Neural crest cell (in vitro differentiated cells): Measurements from ENCODE around the gene NNT. TPM values are rescaled to one million over a fixed set of nuclear protein-coding genes. Genes with fewer than 3 reads are reported as not detected.

Source experiments
- DNase-seq: peaks from one replicate; pipeline ENCODE4 v3.0.0; 2021; ENCODE audit warnings: low read depth, mixed read lengths, low spot score
- H3K27ac Mint-ChIP-seq: one replicate; pipeline ENCODE4 v1.8.0; 2021; ENCODE audit warnings: mild to moderate bottlenecking, mixed read lengths; ENCODE audit not compliant: unreplicated experiment
- H3K27me3 Mint-ChIP-seq: 2 replicates; pipeline ENCODE4 v1.8.0; 2021; ENCODE audit warnings: low read depth, mild to moderate bottlenecking, mixed read lengths
- H3K36me3 Mint-ChIP-seq: 2 replicates; pipeline ENCODE4 v1.8.0; 2021; ENCODE audit warnings: low read depth, mild to moderate bottlenecking, mixed read lengths
- H3K4me1 Mint-ChIP-seq: 2 replicates; pipeline ENCODE4 v1.8.0; 2021; ENCODE audit warnings: mixed read lengths
- H3K4me3 Mint-ChIP-seq: one replicate; pipeline ENCODE4 v1.8.0; 2021; ENCODE audit warnings: mild to moderate bottlenecking, mixed read lengths
- H3K9me3 Mint-ChIP-seq: 2 replicates; pipeline ENCODE4 v1.8.0; 2021; ENCODE audit warnings: mixed read lengths
- total RNA-seq: library from RNA; stranded (reverse); gene quantifications from 2 replicates; pipeline ENCODE4 v1.2.1, GENCODE V29; 2021
- TF ChIP-seq, protein P1 (sequence below): fragments of 200-600 bp; sonication (generic); conservative IDR thresholded peaks from 2 replicates; pipeline ENCODE4 v1.5.0; 2021; ENCODE audit warnings: antibody characterized with exemption, mild to moderate bottlenecking

NNT gene
- total RNA-seq, 1 donor from 2014 or later = 72.7 TPM

DNA sequence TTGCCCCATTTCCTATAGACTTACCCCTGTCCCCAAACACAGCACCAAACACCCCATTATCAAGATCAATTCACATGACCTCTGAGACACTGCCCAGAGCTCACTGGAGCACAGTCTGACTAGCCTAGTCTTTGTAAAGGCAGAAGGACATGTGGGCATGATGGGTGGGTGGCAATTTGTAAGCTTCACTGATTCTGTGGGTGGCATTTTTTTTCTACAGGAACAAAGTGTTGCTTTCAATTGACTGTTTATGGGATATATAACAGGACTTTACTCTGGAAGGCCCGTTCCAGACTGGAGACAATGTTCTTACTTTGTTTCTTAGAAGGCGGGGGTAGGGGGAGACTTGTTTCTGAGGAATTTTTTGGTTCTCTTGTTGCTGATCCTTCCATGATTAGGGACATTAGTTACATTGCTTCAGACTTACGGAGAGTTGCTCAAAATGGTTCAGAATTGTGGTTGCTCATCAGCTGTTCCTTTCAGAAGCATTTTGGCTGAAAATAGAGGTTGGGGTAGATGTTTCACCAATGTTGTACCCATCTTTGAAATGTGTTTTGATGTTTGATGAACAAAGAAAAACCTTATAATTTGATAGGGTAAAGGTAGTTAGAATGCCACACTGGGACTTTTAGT is 20.2 kb downstream of the NNT start:
- H3K27ac Mint-ChIP-seq = peak overlapping the region; percentile 54
- no peak overlapping the region for H3K4me3 Mint-ChIP-seq

DNA sequence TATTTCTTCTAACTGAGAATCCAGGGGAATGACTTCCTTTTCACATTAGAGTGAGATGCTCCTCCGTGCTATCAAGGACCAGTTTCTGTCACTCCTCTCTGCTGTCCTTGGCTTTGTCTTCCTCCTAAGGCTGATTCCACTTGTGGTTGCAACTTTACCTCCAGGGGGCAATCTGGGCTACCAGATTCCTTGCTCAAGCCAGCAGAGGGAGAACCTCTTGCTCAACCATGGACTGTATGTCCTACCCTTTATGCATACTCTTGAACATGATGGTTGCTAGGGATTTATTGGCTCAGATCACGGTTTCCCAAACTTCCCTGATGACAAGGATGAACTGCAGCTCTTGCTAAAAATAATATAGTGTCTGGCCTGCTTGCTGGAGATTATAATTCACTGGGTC is 24.0 kb downstream of the NNT start:
- peak; percentile 9 for DNase-seq

More for the DNA sequence above, 20.2 kb downstream of the NNT start:
- peaks cover 28% of the 10 kb centered on the region for H3K4me1 Mint-ChIP-seq
- H3K27me3 Mint-ChIP-seq = no peaks in the 10 kb centered on the region
- DNase-seq = no peak
- peaks cover 22% of the 10 kb centered on the region for H3K36me3 Mint-ChIP-seq
- TF ChIP-seq, protein P1, sequence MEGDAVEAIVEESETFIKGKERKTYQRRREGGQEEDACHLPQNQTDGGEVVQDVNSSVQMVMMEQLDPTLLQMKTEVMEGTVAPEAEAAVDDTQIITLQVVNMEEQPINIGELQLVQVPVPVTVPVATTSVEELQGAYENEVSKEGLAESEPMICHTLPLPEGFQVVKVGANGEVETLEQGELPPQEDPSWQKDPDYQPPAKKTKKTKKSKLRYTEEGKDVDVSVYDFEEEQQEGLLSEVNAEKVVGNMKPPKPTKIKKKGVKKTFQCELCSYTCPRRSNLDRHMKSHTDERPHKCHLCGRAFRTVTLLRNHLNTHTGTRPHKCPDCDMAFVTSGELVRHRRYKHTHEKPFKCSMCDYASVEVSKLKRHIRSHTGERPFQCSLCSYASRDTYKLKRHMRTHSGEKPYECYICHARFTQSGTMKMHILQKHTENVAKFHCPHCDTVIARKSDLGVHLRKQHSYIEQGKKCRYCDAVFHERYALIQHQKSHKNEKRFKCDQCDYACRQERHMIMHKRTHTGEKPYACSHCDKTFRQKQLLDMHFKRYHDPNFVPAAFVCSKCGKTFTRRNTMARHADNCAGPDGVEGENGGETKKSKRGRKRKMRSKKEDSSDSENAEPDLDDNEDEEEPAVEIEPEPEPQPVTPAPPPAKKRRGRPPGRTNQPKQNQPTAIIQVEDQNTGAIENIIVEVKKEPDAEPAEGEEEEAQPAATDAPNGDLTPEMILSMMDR = no peak
- H3K9me3 Mint-ChIP-seq = peaks cover 4% of the 10 kb centered on the region

DNA sequence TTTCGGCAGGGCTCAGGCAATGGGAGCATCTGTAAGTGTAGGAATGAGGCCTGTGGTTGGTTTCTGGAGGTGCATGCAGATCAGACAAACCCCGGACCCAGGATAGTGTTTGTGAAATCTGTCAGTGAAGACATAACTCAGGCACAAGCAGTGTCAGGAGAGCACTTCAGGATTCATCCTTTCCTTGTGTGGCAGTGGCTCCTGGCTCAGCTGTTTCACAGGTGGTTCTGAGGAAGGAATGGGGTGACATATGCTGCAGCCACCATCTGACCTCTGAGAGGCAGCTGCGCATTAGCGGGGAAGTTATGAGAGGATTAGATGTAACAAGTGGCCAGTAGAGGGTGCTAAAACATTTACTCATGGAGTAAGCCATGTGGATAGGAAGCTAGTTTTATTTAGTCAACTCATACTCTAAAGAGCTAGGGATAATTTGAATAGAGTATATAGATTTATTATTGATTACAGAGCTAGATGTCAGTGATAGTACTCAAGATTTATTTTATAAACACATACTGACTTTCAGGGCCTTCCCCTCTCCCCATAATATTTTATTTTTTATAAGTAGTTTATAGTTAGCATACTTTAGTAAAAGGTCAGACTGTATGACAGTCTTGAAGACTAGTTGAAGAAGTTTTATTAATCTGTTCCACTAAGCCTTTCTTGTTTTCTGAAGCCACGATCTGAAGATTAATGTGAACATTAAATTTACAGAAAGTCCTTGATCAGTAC is 28.4 kb downstream of the NNT start:
- no peak overlapping the region for H3K4me3 Mint-ChIP-seq
- no peaks in the 10 kb centered on the region for H3K9me3 Mint-ChIP-seq
- H3K27me3 Mint-ChIP-seq = no peaks in the 10 kb centered on the region
- H3K4me1 Mint-ChIP-seq = peaks cover 7% of the 10 kb centered on the region
- peak; percentile 44 for DNase-seq
- TF ChIP-seq, protein P1 = peak; percentile 77
- peaks cover 17% of the 10 kb centered on the region for H3K36me3 Mint-ChIP-seq
- no peak overlapping the region for H3K27ac Mint-ChIP-seq

More for the DNA sequence above, 24.0 kb downstream of the NNT start:
- no peak overlapping the region for H3K4me3 Mint-ChIP-seq
- H3K9me3 Mint-ChIP-seq = peaks cover under 1% of the 10 kb centered on the region
- no peaks in the 10 kb centered on the region for H3K27me3 Mint-ChIP-seq
- H3K27ac Mint-ChIP-seq = no peak overlapping the region
- TF ChIP-seq, protein P1 = peak; percentile 52
- peaks cover 28% of the 10 kb centered on the region for H3K4me1 Mint-ChIP-seq
- peaks cover 11% of the 10 kb centered on the region for H3K36me3 Mint-ChIP-seq

DNA sequence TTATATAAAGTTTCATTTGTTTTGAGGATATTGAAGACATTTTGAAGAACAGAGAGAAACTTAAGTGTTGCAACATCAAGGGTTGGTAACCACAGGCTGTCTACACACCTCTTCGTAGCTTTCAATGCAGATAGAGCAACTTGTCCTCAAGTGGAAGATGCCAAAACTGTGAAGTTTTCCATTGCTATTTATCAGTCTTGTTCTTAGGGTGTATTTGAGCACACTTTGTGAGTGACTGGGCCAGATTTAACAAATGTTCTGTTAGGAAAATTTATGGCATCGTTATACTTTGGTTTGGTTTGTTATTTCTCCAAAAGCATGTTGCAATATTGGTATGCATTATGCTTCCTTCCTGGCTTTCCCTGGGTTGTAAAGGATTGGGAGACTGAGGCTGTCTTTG is 31.6 kb downstream of the NNT start:
- H3K27ac Mint-ChIP-seq = no peak overlapping the region
- H3K4me3 Mint-ChIP-seq = no peak overlapping the region
- no peaks in the 10 kb centered on the region for H3K9me3 Mint-ChIP-seq

DNA sequence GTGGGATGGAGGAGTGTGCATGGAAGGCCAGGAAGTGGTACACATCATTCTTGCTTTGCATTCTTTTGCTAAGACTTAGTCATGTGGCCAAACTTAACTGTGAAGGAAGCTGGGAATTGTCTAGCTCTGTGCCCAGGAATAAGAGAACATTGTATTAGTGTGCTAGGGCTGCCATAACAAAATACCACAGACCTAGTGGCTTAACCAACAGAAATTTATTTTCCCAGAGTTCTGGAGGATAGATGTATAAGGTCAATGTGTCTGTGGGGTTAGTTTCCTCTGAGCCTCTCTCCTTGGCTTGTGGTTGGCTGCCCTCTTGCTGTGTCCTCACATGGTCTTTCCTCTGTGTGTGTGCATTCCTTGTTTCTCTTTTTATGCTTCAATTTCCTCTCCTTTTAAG is 32.4 kb downstream of the NNT start:
- TF ChIP-seq, protein P1 = no peak
- H3K27me3 Mint-ChIP-seq = no peaks in the 10 kb centered on the region
- peaks cover 11% of the 10 kb centered on the region for H3K36me3 Mint-ChIP-seq
- no peaks in the 10 kb centered on the region for H3K9me3 Mint-ChIP-seq
- H3K27ac Mint-ChIP-seq = peak overlapping the region; percentile 36
- peaks cover 7% of the 10 kb centered on the region for H3K4me1 Mint-ChIP-seq
- DNase-seq = no peak
- no peak overlapping the region for H3K4me3 Mint-ChIP-seq

More for the DNA sequence above, 31.6 kb downstream of the NNT start:
- no peak for DNase-seq
- H3K4me1 Mint-ChIP-seq = peaks cover 7% of the 10 kb centered on the region
- no peaks in the 10 kb centered on the region for H3K27me3 Mint-ChIP-seq
- TF ChIP-seq, protein P1 = no peak
- H3K36me3 Mint-ChIP-seq = peaks cover 11% of the 10 kb centered on the region
